Urinary bladder (tissue), 4 donors: Measurements from ENCODE around the gene DFFB. TPM values are rescaled to one million over a fixed set of nuclear protein-coding genes. Genes with fewer than 3 reads are reported as not detected.

ENCODE experiments used
- DNase-seq: peaks from one replicate; pipeline ENCODE4 v3.0.0-alpha.2; 2015; ENCODE audit errors: extremely low spot score
- H3K27ac ChIP-seq: one replicate; pipeline ENCODE4 v1.5.1; 2013; ENCODE audit warnings: low read depth, mild to moderate bottlenecking, moderate library complexity
- H3K36me3 ChIP-seq: one replicate; pipeline ENCODE4 v1.6.1; 2013; ENCODE audit warnings: mild to moderate bottlenecking, moderate library complexity; ENCODE audit not compliant: insufficient read depth
- H3K4me1 ChIP-seq: one replicate; pipeline ENCODE4 v1.6.1; 2013; ENCODE audit warnings: mild to moderate bottlenecking, moderate library complexity; ENCODE audit not compliant: insufficient read depth
- H3K4me3 ChIP-seq: one replicate; pipeline ENCODE4 v1.5.1; 2013; ENCODE audit warnings: low read depth, low read length
- WGBS: extraction: QIAGEN DNeasy Blood & Tissue Kit; methylation state at CpG from one replicate; pipeline ENCODE4 v1.1.7; 2013; 5-methylcytosine and 5-hydroxymethylcytosine counted together
- polyA plus RNA-seq: library from polyadenylated mRNA; stranded (reverse); fragments of 200-250 nt; gene quantifications from one replicate; pipeline ENCODE4 v1.2.3, GENCODE V29; 2013
- total RNA-seq: library from RNA; depleted of rRNA; stranded (reverse); fragments of >200 nt; gene quantifications from one replicate; pipeline ENCODE4 v1.2.3, GENCODE V29; 2014
- donor health status: healthy with polysubstance abuse.
- donor health status: healthy.

DFFB gene
- total and polyA plus RNA-seq, 2 donors = 6.7 to 8.5 TPM

DNA sequence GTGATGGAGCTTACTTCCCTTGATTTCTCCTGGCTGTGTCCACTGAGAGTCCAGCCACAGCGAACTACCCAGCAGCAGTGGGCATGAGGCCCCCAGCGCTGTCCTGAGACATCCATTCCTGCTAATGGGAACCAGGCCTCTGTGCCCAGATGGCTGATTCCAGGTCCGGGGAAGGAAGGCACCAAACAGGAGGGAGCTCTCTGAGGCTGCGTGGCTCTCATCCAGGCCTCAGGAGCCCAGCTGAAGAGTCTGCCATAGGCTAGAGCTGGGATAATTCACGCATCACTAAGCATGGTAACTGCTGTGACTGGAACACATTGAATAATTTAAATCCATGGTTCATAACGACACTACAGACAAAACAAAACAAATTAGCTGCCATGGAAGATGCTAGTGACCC, 36.3 kb upstream of the DFFB start:
- DNase-seq = no peak
- Histone ChIP-seq H3K4me1 (no peaks in the 10 kb centered on the region), H3K4me3 (no peak overlapping the region), H3K27ac (no peak overlapping the region), H3K36me3 (no peaks in the 10 kb centered on the region)
- 89% methylated on average over 6 of the region's 6 CpGs for WGBS

DNA sequence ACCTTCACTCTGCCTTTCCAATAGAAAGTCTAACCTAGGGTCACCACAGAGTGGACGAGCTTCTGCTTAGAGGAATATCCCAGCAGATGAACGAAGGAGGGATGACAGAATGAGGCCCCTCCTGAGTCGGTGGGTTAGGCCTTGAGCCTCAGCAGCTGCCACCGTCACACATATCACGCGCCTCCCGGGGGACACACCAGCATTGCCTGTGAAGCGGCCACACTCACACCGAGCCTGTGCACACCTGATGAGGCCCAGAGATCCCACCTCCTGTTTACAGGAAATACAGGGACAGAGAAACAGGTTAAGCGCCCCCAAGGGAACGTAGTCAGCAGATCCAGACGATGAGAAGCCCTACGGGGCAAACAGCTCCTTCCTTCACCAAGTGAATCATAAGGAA, 35.8 kb upstream of the DFFB start:
- Histone ChIP-seq H3K4me1 (no peaks in the 10 kb centered on the region), H3K36me3 (no peaks in the 10 kb centered on the region), H3K4me3 (no peak overlapping the region), H3K27ac (no peak overlapping the region)
- WGBS = 79% methylated on average over 13 of the region's 13 CpGs
- no peak for DNase-seq

DNA sequence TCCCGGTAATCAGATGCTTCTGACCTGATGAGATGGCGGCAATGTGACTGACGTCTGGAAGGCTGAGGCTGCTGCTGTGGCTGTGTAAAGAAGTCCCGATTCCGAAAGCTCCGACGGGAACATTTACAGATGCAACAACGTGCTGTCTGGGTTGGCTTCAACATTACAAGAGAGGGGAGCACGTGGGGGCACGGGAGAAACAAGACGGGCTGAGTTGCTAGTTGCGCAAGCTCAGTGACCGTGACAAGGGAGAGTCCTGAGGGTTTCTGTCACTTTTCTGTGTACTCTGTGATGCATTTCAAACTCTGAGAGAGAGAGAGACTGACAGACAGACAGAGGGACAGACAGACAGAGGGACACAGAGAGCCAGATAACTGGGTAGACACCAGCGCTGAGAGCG, 35.4 kb upstream of the DFFB start:
- Histone ChIP-seq H3K4me3 (no peak overlapping the region), H3K36me3 (no peaks in the 10 kb centered on the region), H3K27ac (no peak overlapping the region), H3K4me1 (no peaks in the 10 kb centered on the region)
- WGBS = 88% methylated on average over 15 of the region's 15 CpGs
- no peak for DNase-seq

DNA sequence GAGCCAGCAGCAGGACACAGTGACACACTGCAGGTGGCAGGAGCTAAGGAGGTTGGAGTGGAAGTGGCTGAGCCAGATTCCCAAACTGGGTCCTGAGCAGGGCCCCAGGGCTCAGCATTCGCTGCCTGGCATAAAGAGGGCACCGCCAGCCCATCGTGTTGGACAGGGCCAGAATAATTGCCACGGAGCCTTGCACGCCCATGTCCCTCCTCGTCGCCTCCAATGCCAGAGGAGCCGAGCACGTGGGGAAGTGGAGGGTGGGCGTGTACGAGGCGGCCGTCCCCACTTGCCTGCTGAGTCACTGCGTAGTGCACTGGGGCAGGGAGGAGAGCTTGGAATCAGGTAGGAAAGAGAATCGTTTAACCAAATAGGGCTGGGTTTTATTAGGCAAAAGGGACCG, 34.9 kb upstream of the DFFB start:
- H3K4me1 ChIP-seq = no peaks in the 10 kb centered on the region
- no peak for DNase-seq
- H3K4me3 ChIP-seq = no peak overlapping the region
- WGBS = 92% methylated on average over 16 of the region's 16 CpGs
- H3K27ac ChIP-seq = no peak overlapping the region
- H3K36me3 ChIP-seq = no peaks in the 10 kb centered on the region

GRCh38 chr1:3824650-3825049, 32.6 kb upstream of the DFFB start:
- WGBS = 94% methylated on average over 8 of the region's 8 CpGs
- DNase-seq = no peak
- H3K4me3 ChIP-seq = no peak overlapping the region
- H3K4me1 ChIP-seq = no peaks in the 10 kb centered on the region
- no peak overlapping the region for H3K27ac ChIP-seq
- peaks cover 1% of the 10 kb centered on the region for H3K36me3 ChIP-seq

- 86% methylated on average over 15 of the region's 15 CpGs for WGBS
- Histone ChIP-seq H3K27ac (no peak overlapping the region), H3K4me3 (no peak overlapping the region), H3K4me1 (no peaks in the 10 kb centered on the region), H3K36me3 (peaks cover 1% of the 10 kb centered on the region)
- DNase-seq = no peak
These were observed 31.9 kb upstream of the DFFB start for GRCh38 chr1:3825356-3825755.

DNA sequence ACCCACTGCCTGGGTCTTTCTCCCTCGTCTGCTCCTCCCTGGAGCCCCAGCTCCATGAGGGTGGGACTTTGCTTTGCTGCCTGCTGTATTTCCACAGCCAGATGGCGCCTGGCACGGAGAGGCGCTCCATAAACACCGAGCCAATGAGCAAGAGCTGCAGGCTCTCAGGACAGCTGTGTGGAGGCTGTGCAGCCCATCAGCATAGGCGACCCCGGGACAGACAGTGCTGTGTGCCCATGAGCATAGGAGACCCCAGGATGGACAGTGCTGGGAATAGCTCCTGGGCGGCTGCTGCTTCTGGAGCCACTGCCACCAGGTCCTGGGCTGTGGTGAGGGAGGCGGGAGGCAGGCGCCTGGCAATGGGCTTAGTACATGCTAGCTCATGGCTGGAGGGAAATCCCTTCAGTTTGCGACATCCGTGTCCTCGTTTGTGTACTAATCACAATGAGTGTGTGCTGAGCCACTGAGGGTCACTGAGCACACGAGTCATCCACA, 29.4 kb upstream of the DFFB start:
- H3K4me1 ChIP-seq = no peaks in the 10 kb centered on the region
- no peak overlapping the region for H3K27ac ChIP-seq
- WGBS = 79% methylated on average over 14 of the region's 14 CpGs
- H3K36me3 ChIP-seq = peaks cover 1% of the 10 kb centered on the region
- DNase-seq = no peak
- H3K4me3 ChIP-seq = no peak overlapping the region

DNA sequence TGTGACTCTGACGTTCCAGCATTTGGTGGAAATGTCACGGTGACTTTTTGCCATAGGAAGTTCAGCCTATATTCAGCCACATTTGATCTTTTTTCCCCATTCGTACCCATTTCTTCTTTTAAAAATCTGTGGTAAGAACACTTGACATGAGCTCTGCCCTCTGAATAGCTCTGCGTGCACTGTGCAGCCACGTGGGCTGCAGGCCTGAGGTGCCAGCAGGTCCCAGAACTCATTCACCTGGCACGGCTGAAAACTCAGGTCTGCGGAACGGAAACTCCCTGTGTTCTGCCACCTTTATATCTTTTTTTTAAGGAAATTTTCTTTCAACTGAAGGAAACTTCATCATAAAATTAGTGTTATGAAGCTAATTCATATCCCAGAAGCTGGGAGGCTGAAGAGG, 28.9 kb upstream of the DFFB start:
- DNase-seq = no peak
- Histone ChIP-seq H3K27ac (no peak overlapping the region), H3K4me3 (no peak overlapping the region), H3K4me1 (no peaks in the 10 kb centered on the region), H3K36me3 (peaks cover 1% of the 10 kb centered on the region)
- 94% methylated on average over 8 of the region's 8 CpGs for WGBS

DNA sequence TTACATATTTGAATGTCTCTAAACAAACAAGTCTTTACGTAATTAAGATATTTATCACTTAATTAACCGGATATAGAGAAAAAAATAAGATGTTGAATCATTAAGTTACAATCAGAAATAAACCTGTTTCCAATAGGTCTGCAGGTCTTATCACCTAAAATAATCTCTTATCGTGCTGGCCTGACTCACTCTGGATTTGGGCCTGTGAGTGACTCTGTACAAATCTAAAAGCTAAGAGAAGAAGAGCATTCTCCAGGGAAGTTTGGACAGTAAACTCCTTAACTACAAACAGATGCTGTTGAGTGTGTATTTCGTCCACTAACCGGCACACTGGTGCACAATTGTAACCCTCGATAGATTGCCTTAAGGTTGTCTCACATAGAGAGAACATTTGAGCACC, 25.6 kb upstream of the DFFB start:
- H3K4me1 ChIP-seq = no peaks in the 10 kb centered on the region
- H3K27ac ChIP-seq = no peak overlapping the region
- no peak overlapping the region for H3K4me3 ChIP-seq
- H3K36me3 ChIP-seq = peaks cover 1% of the 10 kb centered on the region
- WGBS = 59% methylated on average over 6 of the region's 6 CpGs
- DNase-seq = no peak

- Histone ChIP-seq H3K4me1 (no peaks in the 10 kb centered on the region), H3K4me3 (no peak overlapping the region), H3K36me3 (peaks cover 6% of the 10 kb centered on the region), H3K27ac (no peak overlapping the region)
- DNase-seq = no peak
- WGBS = 90% methylated on average over 10 of the region's 10 CpGs
These were observed 22.6 kb upstream of the DFFB start for GRCh38 chr1:3834701-3835100.

GRCh38 chr1:3836421-3836820, 20.9 kb upstream of the DFFB start:
- DNase-seq = no peak
- H3K4me3 ChIP-seq = no peak overlapping the region
- no peak overlapping the region for H3K27ac ChIP-seq
- H3K4me1 ChIP-seq = no peaks in the 10 kb centered on the region
- H3K36me3 ChIP-seq = peaks cover 6% of the 10 kb centered on the region
- 94% methylated on average over 11 of the region's 11 CpGs for WGBS

DNA sequence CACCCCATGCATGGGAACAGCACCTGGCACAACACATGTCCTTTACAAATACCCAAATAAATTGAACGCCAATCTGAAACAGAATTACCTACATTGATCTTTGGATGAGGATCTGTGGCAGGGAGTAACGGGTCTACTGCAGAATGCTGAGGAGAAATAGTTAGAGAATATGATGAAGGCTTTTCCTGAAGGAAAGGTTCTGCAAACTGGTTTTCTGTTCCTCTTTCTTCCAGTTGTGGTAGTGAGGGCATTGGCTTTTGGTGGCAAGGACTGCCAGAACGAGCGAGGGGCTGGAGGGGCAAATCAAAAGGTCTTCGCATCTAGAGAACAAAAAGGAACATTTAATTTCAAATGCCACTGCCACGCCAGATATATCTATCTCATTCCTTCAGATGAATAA, 20.1 kb upstream of the DFFB start:
- H3K4me3 ChIP-seq = no peak overlapping the region
- H3K36me3 ChIP-seq = peaks cover 6% of the 10 kb centered on the region
- H3K4me1 ChIP-seq = no peaks in the 10 kb centered on the region
- H3K27ac ChIP-seq = no peak overlapping the region
- DNase-seq = no peak
- 98% methylated on average over 6 of the region's 6 CpGs for WGBS

- WGBS = 97% methylated on average over 1 of the region's 1 CpG
- H3K36me3 ChIP-seq = peaks cover 6% of the 10 kb centered on the region
- H3K27ac ChIP-seq = no peak overlapping the region
- no peak for DNase-seq
- H3K4me1 ChIP-seq = no peaks in the 10 kb centered on the region
- no peak overlapping the region for H3K4me3 ChIP-seq
These were observed 19.6 kb upstream of the DFFB start for GRCh38 chr1:3837685-3838084.

DNA sequence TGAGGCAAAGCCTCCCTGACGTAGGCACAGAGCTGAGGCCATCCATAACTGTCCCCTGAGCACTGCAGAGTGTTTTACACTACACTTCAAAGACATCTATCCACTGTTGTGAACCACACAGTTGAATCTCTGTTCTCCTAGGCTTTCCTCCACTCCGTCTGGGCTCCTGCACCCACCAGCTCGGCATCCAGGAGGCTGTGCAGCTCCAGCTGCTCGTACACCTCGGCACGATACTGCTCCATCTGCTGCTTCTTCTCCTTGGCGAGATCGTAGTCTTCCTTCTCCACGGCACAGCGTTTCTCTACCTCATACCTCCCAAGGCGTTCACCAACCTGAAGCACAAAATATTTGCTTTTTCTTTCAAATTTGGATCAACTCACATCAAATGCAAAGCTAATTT, 18.5 kb upstream of the DFFB start:
- DNase-seq = no peak
- Histone ChIP-seq H3K36me3 (peaks cover 6% of the 10 kb centered on the region), H3K4me3 (no peak overlapping the region), H3K27ac (no peak overlapping the region), H3K4me1 (no peaks in the 10 kb centered on the region)
- 95% methylated on average over 11 of the region's 11 CpGs for WGBS

DNA sequence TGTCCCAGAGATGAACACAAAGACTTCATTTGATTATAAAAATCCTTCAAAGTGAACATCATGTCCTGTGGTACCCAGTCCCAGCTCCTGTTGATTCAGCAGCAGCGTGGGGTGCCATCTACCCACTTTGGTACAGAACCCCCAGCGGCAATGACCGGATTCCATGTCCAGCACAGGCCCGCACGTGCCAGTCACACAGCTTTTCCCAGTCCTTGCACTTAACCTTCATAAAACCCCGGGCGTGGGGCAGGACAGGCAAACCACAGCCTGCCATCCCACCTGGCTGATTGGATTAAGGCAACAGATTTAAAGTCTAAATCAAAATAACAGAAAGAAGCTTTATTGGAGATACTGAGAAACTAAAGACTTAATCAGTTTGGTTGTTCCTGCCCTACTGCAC, 15.8 kb upstream of the DFFB start:
- Histone ChIP-seq H3K27ac (no peak overlapping the region), H3K36me3 (peaks cover 6% of the 10 kb centered on the region), H3K4me3 (no peak overlapping the region), H3K4me1 (no peaks in the 10 kb centered on the region)
- WGBS = 97% methylated on average over 7 of the region's 7 CpGs
- DNase-seq = no peak
